CD4-positive, alpha-beta T cell treated with Interleukin-6 at 100 ng/mL for 8 hours (primary cell): ENCODE data around the gene RABEPK.

Experiments used
- DNase-seq: peaks from one replicate; pipeline ENCODE4 v3.0.0-alpha.2; 2020; ENCODE audit warnings: mixed read lengths, low spot score

The RABEPK gene

GRCh38 chr9:125246261-125246667 is 45.9 kb downstream of the RABEPK start:
- no peak for DNase-seq

GRCh38 chr9:125254231-125254630 is 53.9 kb downstream of the RABEPK start:
- DNase-seq, result no peak

GRCh38 chr9:125255781-125256391 is 55.5 kb downstream of the RABEPK start:
- no peak for DNase-seq

GRCh38 chr9:125258160-125258785 is 57.9 kb downstream of the RABEPK start:
- no peak for DNase-seq

DNA sequence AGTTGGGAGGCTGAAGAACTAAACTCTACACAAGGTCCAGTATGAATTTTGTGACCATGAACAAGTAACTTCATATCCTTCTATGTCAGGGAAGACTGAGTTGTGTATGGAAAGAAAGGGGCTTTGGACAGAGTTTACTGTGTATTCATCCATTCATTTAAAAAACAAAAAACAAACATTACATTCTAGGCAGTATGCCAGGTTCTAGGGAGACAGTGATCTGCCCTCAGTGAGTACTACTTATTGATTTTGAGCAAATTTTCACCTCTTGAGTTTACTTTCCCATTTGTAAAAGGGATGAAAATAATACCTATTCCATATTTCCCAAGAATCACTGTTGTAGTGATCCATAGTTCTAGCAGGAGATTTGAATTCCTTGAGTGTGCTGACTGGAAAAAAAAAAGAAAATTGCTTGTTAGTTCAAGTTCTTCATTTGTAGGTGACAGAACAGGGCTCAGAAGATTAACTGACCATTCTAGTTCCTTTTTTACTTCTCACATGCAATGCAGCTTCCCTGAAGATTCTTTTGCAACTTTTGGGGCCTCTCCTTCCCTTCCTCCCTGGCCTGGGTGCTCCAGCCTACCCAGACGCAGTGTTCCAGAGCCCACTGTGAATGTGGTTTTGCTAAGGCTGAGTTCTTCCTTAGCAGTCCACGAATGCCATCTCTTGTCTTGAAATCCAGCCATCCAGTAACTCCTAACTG is 58.6 kb downstream of the RABEPK start:
- DNase-seq, result no peak

GRCh38 chr9:125260561-125260960 is 60.2 kb downstream of the RABEPK start:
- DNase-seq, result no peak

DNA sequence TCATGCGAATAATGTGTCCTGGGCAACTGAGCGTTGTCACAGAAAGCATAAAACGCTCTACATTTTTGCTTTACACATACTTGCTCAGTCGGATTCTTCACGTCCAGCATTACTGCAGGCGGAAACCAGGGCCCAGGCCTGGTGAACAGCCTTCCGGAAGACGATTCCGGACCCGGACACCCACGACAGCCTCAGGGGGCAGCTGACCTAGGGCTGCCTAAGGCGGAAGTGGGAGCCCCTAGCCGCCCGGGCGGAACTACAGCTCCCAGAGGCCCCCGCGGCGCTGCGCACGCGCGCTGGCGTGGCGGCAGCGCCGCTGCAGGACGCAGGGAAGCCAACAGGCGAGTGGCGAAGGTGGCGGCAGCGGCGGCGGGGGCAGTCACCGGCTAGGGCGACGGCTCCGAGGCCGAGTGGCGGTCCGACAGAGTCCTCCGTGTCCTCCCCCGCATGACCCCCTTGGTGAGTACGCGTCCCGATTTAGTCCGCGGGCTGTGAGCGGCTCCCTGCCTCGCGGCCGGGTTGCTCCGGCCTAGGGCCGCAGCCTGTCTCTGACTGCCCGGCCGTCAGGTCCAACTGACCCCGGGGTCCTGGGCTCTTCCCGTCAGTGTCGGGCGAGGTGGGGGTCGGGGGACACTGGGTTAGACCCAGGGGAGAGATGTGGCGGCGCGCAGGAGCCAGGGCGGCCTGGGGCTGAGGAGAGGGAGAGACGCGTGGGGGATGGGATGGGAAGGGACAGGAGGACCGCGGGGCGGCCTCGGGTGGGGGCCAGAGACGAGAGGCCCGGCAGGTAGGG is 61.4 kb downstream of the RABEPK start, which contains the start of gene GAPVD1:
TSS of gene GAPVD1 (plus strand) at position 326 of the 793 bp plus-strand sequence. CDS start 37,096 bp downstream, outside the sequence.
- DNase-seq, result peak; percentile 83

GRCh38 chr9:125262294-125262991 is 62.1 kb downstream of the RABEPK start:
- no peak for DNase-seq

DNA sequence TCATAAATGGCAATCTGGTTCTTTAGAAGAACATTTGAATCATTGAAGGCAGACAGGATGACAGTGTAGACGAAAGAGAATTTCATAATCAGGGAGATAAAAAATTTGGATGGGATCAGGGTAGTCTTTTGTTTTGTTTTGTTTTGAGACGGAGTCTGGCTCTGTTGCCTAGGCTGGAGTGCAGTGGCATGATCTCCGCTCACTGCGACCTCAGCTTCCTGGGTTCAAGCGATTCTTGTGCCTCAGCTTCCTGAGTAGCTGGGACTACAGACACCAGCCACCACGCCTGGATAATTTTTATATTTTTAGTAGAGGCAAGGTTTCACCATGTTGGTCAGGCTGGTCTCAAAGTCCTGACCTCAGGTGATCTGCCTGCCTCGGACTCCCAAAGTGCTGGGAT is 63.7 kb downstream of the RABEPK start:
- DNase-seq, result peak; percentile 18

- no peak for DNase-seq
These were observed 68.2 kb downstream of the RABEPK start for GRCh38 chr9:125268394-125269013.

GRCh38 chr9:125269014-125269397 is 68.7 kb downstream of the RABEPK start:
- no peak for DNase-seq

GRCh38 chr9:125271081-125271480 is 70.7 kb downstream of the RABEPK start:
- no peak for DNase-seq

- no peak for DNase-seq
These were observed 72.4 kb downstream of the RABEPK start for GRCh38 chr9:125272697-125273096.

- no peak for DNase-seq
These were observed 76.4 kb downstream of the RABEPK start for GRCh38 chr9:125276771-125277170.

- no peak for DNase-seq
These were observed 77.1 kb downstream of the RABEPK start for GRCh38 chr9:125277411-125277810.

DNA sequence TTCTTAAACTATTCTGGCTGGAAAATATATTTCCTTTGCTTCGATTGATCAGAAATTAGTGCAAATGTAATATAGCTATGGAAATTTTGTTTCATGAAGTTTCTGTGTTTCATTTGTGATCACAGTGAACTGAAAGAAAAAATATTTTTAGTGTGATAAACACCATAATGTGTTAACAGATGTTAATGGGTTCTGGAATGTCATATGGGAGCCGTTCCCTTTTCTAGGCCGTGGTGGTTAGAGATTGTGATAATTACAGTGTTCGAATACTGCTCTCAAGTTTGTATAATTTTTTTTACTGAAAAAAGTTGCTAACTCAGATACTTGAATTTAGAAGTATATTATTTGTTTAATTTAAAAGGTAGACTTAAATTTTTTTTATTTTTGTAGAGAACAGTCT is 80.6 kb downstream of the RABEPK start:
- no peak for DNase-seq
